Ovary (tissue), 9 donors: ENCODE data around the gene ATG2B. TPM values are rescaled to one million over a fixed set of nuclear protein-coding genes. Genes with fewer than 3 reads are reported as not detected.

Experiments used
- DNase-seq, 5 donors: peaks; one replicate each; pipeline ENCODE4 v3.0.0-alpha.2; 2019 to 2020
- H3K27ac ChIP-seq, 2 donors: fragments of 200-600 bp; one replicate each; pipeline versions ENCODE4 v1.5.1 to v1.8.0; 2019 to 2022
- H3K27me3 ChIP-seq: fragments of 200-600 bp; one replicate; pipeline ENCODE4 v1.8.0; 2022
- H3K36me3 ChIP-seq: fragments of 200-600 bp; sonication (generic); one replicate; pipeline ENCODE4 v1.5.1; 2019
- H3K4me1 ChIP-seq: one replicate; pipeline ENCODE4 v1.8.1; 2013; ENCODE audit warnings: mild to moderate bottlenecking, moderate library complexity; ENCODE audit not compliant: insufficient read depth
- H3K4me3 ChIP-seq: fragments of 200-600 bp; sonication (generic); one replicate; pipeline ENCODE4 v1.5.1; 2017
- H3K9me3 ChIP-seq, 2 donors: fragments of 200-600 bp in 1 of 2; sonication (generic) in 1 of 2; one replicate each; pipeline versions ENCODE4 v1.5.1 to v1.8.1; 2013 to 2019; ENCODE audit warnings: mild to moderate bottlenecking in 1 of 2, moderate library complexity in 1 of 2
- CTCF ChIP-seq, 3 donors: fragments of 450-650 bp in 2 of 3; fragments of 200-600 bp in 1 of 3; IDR thresholded peaks; one replicate each; pipeline versions ENCODE4 v1.5.1 to v1.8.0; 2016 to 2022; ENCODE audit warnings: antibody characterized with exemption in 3 of 3, mild to moderate bottlenecking in 1 of 3
- EP300 ChIP-seq: sonication (generic); formaldehyde crosslinking; IDR thresholded peaks from one replicate; pipeline ENCODE4 v1.6.1; 2017; ENCODE audit warnings: antibody characterized with exemption
- POLR2A ChIP-seq: fragments of 450-650 bp; IDR thresholded peaks from one replicate; pipeline ENCODE4 v1.6.1; 2017; ENCODE audit warnings: antibody characterized with exemption, mild to moderate bottlenecking, moderate library complexity
- WGBS, 3 donors: extraction: QIAGEN DNeasy Blood & Tissue Kit in 1 of 3; methylation state at CpG; one replicate each; pipeline versions ENCODE4 v1.1.5 to v1.1.7; 2013 to 2017; 5-methylcytosine and 5-hydroxymethylcytosine counted together
- intact Hi-C, 4 donors: fragments of 100-400 bp; cut with DNase I; formaldehyde crosslinking; loops; one replicate each; pipeline versions ENCODE4 v1.11.0 to v1.15.1; 2022 to 2023
- polyA plus RNA-seq, 2 donors: library from polyadenylated mRNA; stranded (reverse); fragments of 200-250 nt in 1 of 2; fragments of 350-450 nt in 1 of 2; fragmentation: Illumina TruSeq in 1 of 2; extraction: RNeasy Lipid Tissue Mini Kit (QIAGEN cat#74804) in 1 of 2; gene quantifications; one replicate each; pipeline ENCODE4 v1.2.3, GENCODE V29; 2013 to 2014
- total RNA-seq, 7 donors: library from RNA; depleted of rRNA in 2 of 7; stranded (reverse); fragments of >200 nt in 2 of 7; fragmentation: NEBNext Ultra II Directional in 3 of 7; extraction: Animal tissue kit (Norgen Biotek cat#: 25700) in 3 of 7; gene quantifications; one replicate each; pipeline versions ENCODE4 v1.1.0 to v1.2.4, GENCODE V29; 2016 to 2023
- donor health status: DM: no; HTN: no; CAD: no; lungs with moderate emphysema.
- donor health status: DM: no; HTN: no; CAD: no.
- donor health status: Bipolar disorder and iron deficiency.
- donor health status: DM: yes; HTN: yes; CAD: no.
- donor health status: DM: no; HTN: no; CAD: no.
- donor health status: DM: yes; HTN: yes; CAD: no.

Gene ATG2B
- total and polyA plus RNA-seq, 9 donors: 5.3 to 33.1 (median 22.6) TPM

GRCh38 chr14:96274543-96274942, 88.6 kb downstream of the ATG2B start:
- TF ChIP-seq CTCF (IDR thresholded peaks at IDR 0.05): no peak
- no peak for TF ChIP-seq POLR2A
- TF ChIP-seq EP300: no peak
- Histone ChIP-seq H3K9me3 (no peaks in the 10 kb centered on the region), H3K36me3 (no peaks in the 10 kb centered on the region), H3K4me1 (no peaks in the 10 kb centered on the region), H3K27me3 (no peaks in the 10 kb centered on the region), H3K4me3 (no peak overlapping the region), H3K27ac (no peak overlapping the region)
- no peak for DNase-seq
- 52 to 73% (median 61%) methylated on average over 6 of the region's 6 CpGs for WGBS, 3 donors
- intact Hi-C loops: loop anchor here (10.0 kb wide), 3 partner anchors 180 to 710 kb away; no protein-coding TSS in a partner anchor

- TF ChIP-seq POLR2A (no peak), EP300 (no peak), CTCF (IDR thresholded peaks at IDR 0.05) (no peak)
- Histone ChIP-seq H3K27ac (no peak overlapping the region), H3K9me3 (no peaks in the 10 kb centered on the region), H3K36me3 (no peaks in the 10 kb centered on the region), H3K27me3 (no peaks in the 10 kb centered on the region), H3K4me1 (no peaks in the 10 kb centered on the region), H3K4me3 (no peak overlapping the region)
- 55 to 57% (median 56%) methylated on average over 5 of the region's 5 CpGs for WGBS, 3 donors
- DNase-seq: no peak
- intact Hi-C loops: loop anchor here (10.0 kb wide), 3 partner anchors 179 to 709 kb away; no protein-coding TSS in a partner anchor
These were observed 89.0 kb downstream of the ATG2B start for GRCh38 chr14:96274122-96274521.

DNA sequence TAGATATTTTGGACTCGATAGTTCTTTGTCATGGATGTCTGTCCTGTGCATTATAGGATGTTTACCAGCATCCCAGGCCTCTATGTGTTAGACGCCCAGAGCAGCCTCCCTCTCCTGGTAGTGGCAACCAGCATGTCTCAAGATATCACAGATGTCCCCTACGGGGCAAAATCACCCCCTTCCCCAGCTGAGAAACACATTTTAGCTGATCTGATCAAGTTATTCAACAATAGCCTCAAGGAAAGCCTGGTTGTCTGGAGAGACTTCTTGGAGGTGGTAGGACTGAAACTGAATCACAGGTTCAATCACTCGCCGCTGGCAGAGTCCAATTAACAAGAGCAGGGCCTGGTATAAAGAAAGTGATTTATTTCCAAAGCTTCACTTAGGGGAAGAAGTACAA, 89.5 kb downstream of the ATG2B start:
- Histone ChIP-seq H3K9me3 (no peaks in the 10 kb centered on the region), H3K27ac (no peak overlapping the region), H3K36me3 (no peaks in the 10 kb centered on the region), H3K4me1 (no peaks in the 10 kb centered on the region), H3K27me3 (no peaks in the 10 kb centered on the region), H3K4me3 (no peak overlapping the region)
- no peak for DNase-seq
- no peak for TF ChIP-seq CTCF (IDR thresholded peaks at IDR 0.05)
- no peak for TF ChIP-seq POLR2A
- TF ChIP-seq EP300: no peak
- intact Hi-C loops: loop anchor here (10.0 kb wide), 3 partner anchors 179 to 709 kb away; no protein-coding TSS in a partner anchor
- 78 to 91% (median 85%) methylated on average over 5 of the region's 5 CpGs for WGBS, 3 donors

- no peaks in the 10 kb centered on the region for H3K9me3 ChIP-seq
- intact Hi-C loops: loop anchor here (10.0 kb wide), 3 partner anchors 178 to 708 kb away; no protein-coding TSS in a partner anchor
- DNase-seq: no peak
- H3K27me3 ChIP-seq: no peaks in the 10 kb centered on the region
- H3K36me3 ChIP-seq: no peaks in the 10 kb centered on the region
- H3K4me3 ChIP-seq: no peak overlapping the region
- TF ChIP-seq POLR2A (no peak), EP300 (no peak), CTCF (IDR thresholded peaks at IDR 0.05) (no peak)
- H3K27ac ChIP-seq: no peak overlapping the region
- 14 to 28% (median 26%) methylated on average over 3 of the region's 3 CpGs for WGBS, 3 donors
- H3K4me1 ChIP-seq: no peaks in the 10 kb centered on the region
These were observed 90.2 kb downstream of the ATG2B start for GRCh38 chr14:96272777-96273473.
